DND-41 (cell line): ENCODE measurements around the gene AKAP14.
A peak's percentile ranks its signal among the peaks of the same experiment; 100 is the strongest.

Source experiments
- ATAC-seq: fragments of 200-7000 bp; cut with Tn5 transposase; 3 replicates; pipeline ENCODE4 v1.9.1; 2021; ENCODE audit warnings: low read depth; ENCODE audit not compliant: insufficient read depth
- DNase-seq: peaks from one replicate; pipeline ENCODE4 v3.0.0-alpha.2; 2020
- H2AFZ ChIP-seq: 2 replicates; pipeline ENCODE4 v1.6.0; 2012; ENCODE audit warnings: low read depth, low read length
- H3K27ac ChIP-seq: 2 replicates; pipeline ENCODE4 v1.5.1; 2012; ENCODE audit warnings: low read length, inconsistent platforms
- H3K27me3 ChIP-seq: fragments of 200-600 bp; sonication (generic); 2 replicates; pipeline ENCODE4 v1.6.0; 2012; ENCODE audit warnings: low read length, mild to moderate bottlenecking, inconsistent platforms; ENCODE audit not compliant: insufficient read depth, poor library complexity
- H3K36me3 ChIP-seq: 2 replicates; pipeline ENCODE4 v1.5.1; 2012; ENCODE audit warnings: low read length, inconsistent platforms; ENCODE audit not compliant: insufficient read depth
- H3K4me1 ChIP-seq: 2 replicates; pipeline ENCODE4 v1.5.1; 2012; ENCODE audit warnings: mild to moderate bottlenecking, low read length; ENCODE audit not compliant: insufficient read depth
- H3K4me2 ChIP-seq: 2 replicates; pipeline ENCODE4 v1.6.0; 2012; ENCODE audit warnings: mild to moderate bottlenecking, moderate library complexity, low read length, inconsistent platforms; ENCODE audit not compliant: insufficient read depth
- H3K4me3 ChIP-seq, 2 experiments: fragments of 200-600 bp in 1 of 2; shearing (Covaris generic) in 1 of 2; 2 replicates each; pipeline ENCODE4 v1.5.1; 2012 to 2016; ENCODE audit warnings: inconsistent platforms in 2 of 2, low read length in 2 of 2, mild to moderate bottlenecking in 2 of 2, low read depth in 1 of 2, moderate library complexity in 1 of 2
- H3K79me2 ChIP-seq: 2 replicates; pipeline ENCODE4 v1.6.0; 2012; ENCODE audit warnings: low read length, inconsistent platforms; ENCODE audit not compliant: insufficient read depth
- H3K9ac ChIP-seq: 2 replicates; pipeline ENCODE4 v1.6.0; 2012; ENCODE audit warnings: low read depth, mild to moderate bottlenecking, inconsistent platforms, low read length, moderate library complexity
- H3K9me3 ChIP-seq: 2 replicates; pipeline ENCODE4 v1.5.1; 2012; ENCODE audit warnings: low read length, moderate library complexity, mild to moderate bottlenecking, inconsistent platforms; ENCODE audit not compliant: insufficient read depth, severe bottlenecking
- H4K20me1 ChIP-seq: 2 replicates; pipeline ENCODE4 v1.6.0; 2012; ENCODE audit warnings: low read length; ENCODE audit not compliant: insufficient read depth
- CTCF ChIP-seq: IDR thresholded peaks from 2 replicates; pipeline ENCODE4 v1.5.1; 2012; ENCODE audit warnings: borderline replicate concordance, low read length, moderate library complexity, mild to moderate bottlenecking; ENCODE audit not compliant: poor library complexity, severe bottlenecking; ENCODE audit errors: extremely low read depth
- EZH2 ChIP-seq: IDR thresholded peaks from 3 replicates; pipeline ENCODE4 v1.6.1; 2012; ENCODE audit warnings: borderline replicate concordance, low read depth, mild to moderate bottlenecking, moderate library complexity, low read length, inconsistent platforms; ENCODE audit not compliant: severe bottlenecking

AKAP14 gene

GRCh38 chrX:119941336-119941735 lies 45.6 kb downstream of the AKAP14 start:
- Histone ChIP-seq H3K9me3 (no peaks in the 10 kb centered on the region), H3K27me3 (no peaks in the 10 kb centered on the region), H3K4me1 (peaks cover 24% of the 10 kb centered on the region), H3K79me2 (peaks cover 23% of the 10 kb centered on the region), H3K9ac (no peak overlapping the region), H4K20me1 (no peaks in the 10 kb centered on the region), H3K27ac (no peak overlapping the region), H3K4me3 (0 out of 4 replicates have a peak overlapping the region, but pooled peaks of 1 of the 2 experiments have one; percentile 98), H3K4me2 (peak overlapping the region; percentile 84; the same call in 1 of the 2 replicates), H2AFZ (no peak overlapping the region), H3K36me3 (no peaks in the 10 kb centered on the region; the same call in 1 of the 2 replicates)
- ATAC-seq (no peak), DNase-seq (no peak)
- no peak for TF ChIP-seq CTCF
- no peak for TF ChIP-seq EZH2

DNA sequence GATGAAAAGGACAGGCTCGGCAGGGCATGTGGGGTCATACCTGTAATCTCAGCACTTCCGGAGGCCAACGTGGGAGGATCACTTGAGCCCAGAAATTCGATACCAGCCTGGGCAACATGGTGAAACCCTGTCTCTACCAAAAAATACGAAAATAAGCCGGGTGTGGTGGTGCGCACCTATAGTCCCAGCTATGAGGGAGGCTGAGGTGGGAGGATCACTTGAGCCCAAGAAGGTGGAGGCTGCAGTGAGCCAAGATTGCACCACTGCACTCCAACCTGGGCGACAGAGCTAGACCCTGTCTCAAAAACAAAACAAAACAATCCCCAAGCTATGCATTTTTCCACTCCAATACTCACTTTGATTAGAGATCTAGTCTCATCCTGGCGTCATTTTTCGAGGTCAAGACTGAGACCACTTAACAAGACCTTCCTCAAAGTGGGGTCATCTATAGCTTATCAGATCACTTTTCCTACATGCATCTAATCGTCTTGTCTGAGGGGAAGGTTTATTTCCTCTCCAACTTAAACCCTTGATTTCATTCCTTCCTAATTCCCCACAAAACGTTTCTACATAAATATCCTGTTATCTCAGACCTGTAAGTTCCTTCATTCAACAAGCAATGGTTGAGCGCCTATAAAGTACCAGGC lies 46.6 kb downstream of the AKAP14 start:
- Histone ChIP-seq H3K79me2 (peaks cover 23% of the 10 kb centered on the region), H3K9ac (peak overlapping the region; percentile 77), H3K4me2 (peak overlapping the region; percentile 84), H2AFZ (peak overlapping the region; percentile 81; the same call in 1 of the 2 replicates), H3K4me1 (peaks cover 24% of the 10 kb centered on the region), H3K4me3 (peak overlapping the region; percentile 67 to 98), H3K36me3 (no peaks in the 10 kb centered on the region), H3K27ac (peak overlapping the region; percentile 60), H3K9me3 (no peaks in the 10 kb centered on the region), H3K27me3 (no peaks in the 10 kb centered on the region), H4K20me1 (no peaks in the 10 kb centered on the region)
- ATAC-seq (no peak), DNase-seq (no peak)
- TF ChIP-seq EZH2: no peak
- no peak for TF ChIP-seq CTCF

GRCh38 chrX:119942831-119943184 lies 47.1 kb downstream of the AKAP14 start:
- no peaks in the 10 kb centered on the region for H3K9me3 ChIP-seq
- TF ChIP-seq EZH2 (no peak), CTCF (no peak)
- no peaks in the 10 kb centered on the region for H4K20me1 ChIP-seq
- no peaks in the 10 kb centered on the region for H3K36me3 ChIP-seq
- DNase-seq (no peak), ATAC-seq (peak; percentile 29; the same call in 2 of the 3 replicates)
- H3K4me1 ChIP-seq: peaks cover 24% of the 10 kb centered on the region
- peaks cover 23% of the 10 kb centered on the region for H3K79me2 ChIP-seq
- H3K9ac ChIP-seq: peak overlapping the region; percentile 77
- no peaks in the 10 kb centered on the region for H3K27me3 ChIP-seq
- peak overlapping the region; percentile 60 for H3K27ac ChIP-seq
- peak overlapping the region; percentile 67 to 98 for H3K4me3 ChIP-seq
- H2AFZ ChIP-seq: peak overlapping the region; percentile 81
- H3K4me2 ChIP-seq: peak overlapping the region; percentile 84
